SK-N-SH treated with all-trans-retinoic acid at 6 μM for 48 hours (cell line): ENCODE measurements around the gene PHLDA1.

Source experiments
- CREB5 ChIP-seq: fragments of 250-450 bp; sonication (Bioruptor Pico); IDR thresholded peaks from 2 replicates; pipeline ENCODE4 v1.5.1; 2020; ENCODE audit warnings: low read depth, mild to moderate bottlenecking, moderate library complexity
- ISL1 ChIP-seq: fragments of 250-450 bp; sonication (Bioruptor Pico); IDR thresholded peaks from 2 replicates; pipeline ENCODE4 v2.1.2; 2022; ENCODE audit warnings: mild to moderate bottlenecking, moderate library complexity
- PATZ1 ChIP-seq: fragments of 250-450 bp; sonication (Bioruptor Pico); IDR thresholded peaks from 2 replicates; pipeline ENCODE4 v1.8.0; 2020; ENCODE audit warnings: mild to moderate bottlenecking, moderate library complexity, borderline replicate concordance
- RARB ChIP-seq: fragments of 250-450 bp; sonication (Bioruptor Pico); IDR thresholded peaks from 2 replicates; pipeline ENCODE4 v1.8.0; 2021; ENCODE audit warnings: mild to moderate bottlenecking, moderate library complexity
- TOX ChIP-seq: fragments of 250-450 bp; sonication (Bioruptor Pico); IDR thresholded peaks from 2 replicates; pipeline ENCODE4 v1.8.0; 2021; ENCODE audit warnings: mild to moderate bottlenecking, moderate library complexity, borderline replicate concordance
- ZFP3 ChIP-seq: fragments of 250-450 bp; sonication (Bioruptor Pico); IDR thresholded peaks from 2 replicates; pipeline ENCODE4 v1.5.0; 2020; ENCODE audit warnings: mild to moderate bottlenecking, moderate library complexity

GRCh38 chr12:75998292-75999063, 33.1 kb downstream of the PHLDA1 start:
- TF ChIP-seq TOX (CRISPR knock-in tag), result no peak
- no peak for TF ChIP-seq RARB (CRISPR knock-in tag)
- no peak for TF ChIP-seq PATZ1 (CRISPR knock-in tag)
- no peak for TF ChIP-seq ZFP3
- TF ChIP-seq ISL1, result no peak
- TF ChIP-seq CREB5, result no peak
